DOHH2 (cell line): ENCODE results near the gene MCF2L.

ENCODE experiments used
- H3F3A ChIP-seq: fragments of 200-600 bp; sonication (generic), shearing (Covaris generic); 2 replicates; pipeline ENCODE4 v1.6.0; 2016; ENCODE audit warnings: antibody characterized with exemption, mild to moderate bottlenecking; ENCODE audit not compliant: control insufficient read depth, insufficient read depth
- H3K27ac ChIP-seq: fragments of 200-600 bp; sonication (generic); 2 replicates; pipeline ENCODE4 v1.5.1; 2014; ENCODE audit warnings: low read depth, mild to moderate bottlenecking, low read length, moderate library complexity
- H3K27me3 ChIP-seq: fragments of 200-600 bp; sonication (generic); 2 replicates; pipeline ENCODE4 v1.6.1; 2014; ENCODE audit warnings: mild to moderate bottlenecking, low read length, mixed read lengths; ENCODE audit not compliant: control insufficient read depth
- H3K36me3 ChIP-seq: fragments of 200-600 bp; sonication (generic); 2 replicates; pipeline ENCODE4 v1.6.1; 2014; ENCODE audit warnings: mild to moderate bottlenecking, low read length, moderate library complexity, mixed read lengths; ENCODE audit not compliant: control insufficient read depth
- H3K4me1 ChIP-seq: fragments of 200-600 bp; sonication (generic); 2 replicates; pipeline ENCODE4 v1.6.1; 2014; ENCODE audit warnings: mild to moderate bottlenecking, low read length, mixed read lengths; ENCODE audit not compliant: control insufficient read depth
- H3K4me2 ChIP-seq: fragments of 200-600 bp; sonication (generic); 2 replicates; pipeline ENCODE4 v1.6.0; 2014; ENCODE audit warnings: mild to moderate bottlenecking, low read length, moderate library complexity
- H3K4me3 ChIP-seq: fragments of 200-600 bp; sonication (generic); 2 replicates; pipeline ENCODE4 v1.5.1; 2014; ENCODE audit warnings: mild to moderate bottlenecking, low read length, mixed read lengths
- H3K79me2 ChIP-seq: fragments of 200-600 bp; sonication (generic); 2 replicates; pipeline ENCODE4 v1.6.1; 2014; ENCODE audit warnings: mild to moderate bottlenecking, low read length, mixed read lengths; ENCODE audit not compliant: control insufficient read depth
- H3K9me2 ChIP-seq: fragments of 200-600 bp; sonication (generic); replicated peaks from 2 replicates; pipeline ENCODE4 v1.6.1; 2014; ENCODE audit warnings: mild to moderate bottlenecking, low read length, mixed read lengths; ENCODE audit not compliant: control insufficient read depth
- H3K9me3 ChIP-seq: fragments of 200-600 bp; sonication (generic); 2 replicates; pipeline ENCODE4 v1.6.1; 2014; ENCODE audit warnings: antibody characterized with exemption, low read length, mixed read lengths; ENCODE audit not compliant: control insufficient read depth, insufficient read depth
- H4K20me1 ChIP-seq: fragments of 200-600 bp; sonication (generic); 2 replicates; pipeline ENCODE4 v1.6.0; 2014; ENCODE audit warnings: low read depth, mild to moderate bottlenecking, antibody characterized with exemption, low read length, moderate library complexity; ENCODE audit not compliant: control insufficient read depth, insufficient read depth
- EZH2phosphoT487 ChIP-seq: fragments of 200-600 bp; sonication (generic); IDR thresholded peaks from 2 replicates; pipeline ENCODE4 v1.6.1; 2017; ENCODE audit warnings: borderline replicate concordance, mild to moderate bottlenecking, antibody characterized with exemption, low read length, moderate library complexity, mixed read lengths
- TF ChIP-seq, protein P1 (sequence below): fragments of 200-600 bp; sonication (generic); IDR thresholded peaks from one replicate; pipeline ENCODE4 v1.5.1; 2014; ENCODE audit warnings: antibody characterized with exemption, mild to moderate bottlenecking, low read depth, low read length; ENCODE audit not compliant: poor library complexity, severe bottlenecking

MCF2L gene

DNA sequence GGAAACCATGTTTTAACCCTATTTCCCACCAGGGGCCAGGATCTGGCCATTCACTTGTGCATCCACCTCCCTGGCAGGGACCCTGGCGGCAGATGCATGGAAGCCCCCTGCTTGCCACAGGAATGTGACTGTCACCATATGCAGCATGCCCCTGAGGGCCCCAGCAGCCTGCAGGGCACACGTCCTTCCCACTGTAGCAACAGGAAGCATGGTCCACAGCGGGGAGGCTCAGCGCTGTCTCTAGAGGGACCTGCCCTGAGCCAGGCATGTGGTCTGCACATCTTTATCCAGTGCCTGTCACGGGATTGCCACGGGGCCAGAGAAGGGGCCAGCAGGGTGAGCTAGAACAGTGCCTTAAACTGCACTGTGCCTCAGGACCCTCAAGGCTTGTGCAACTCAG lies 34.9 kb upstream of the MCF2L start:
- no peak for TF ChIP-seq EZH2phosphoT487
- TF ChIP-seq, protein P1, sequence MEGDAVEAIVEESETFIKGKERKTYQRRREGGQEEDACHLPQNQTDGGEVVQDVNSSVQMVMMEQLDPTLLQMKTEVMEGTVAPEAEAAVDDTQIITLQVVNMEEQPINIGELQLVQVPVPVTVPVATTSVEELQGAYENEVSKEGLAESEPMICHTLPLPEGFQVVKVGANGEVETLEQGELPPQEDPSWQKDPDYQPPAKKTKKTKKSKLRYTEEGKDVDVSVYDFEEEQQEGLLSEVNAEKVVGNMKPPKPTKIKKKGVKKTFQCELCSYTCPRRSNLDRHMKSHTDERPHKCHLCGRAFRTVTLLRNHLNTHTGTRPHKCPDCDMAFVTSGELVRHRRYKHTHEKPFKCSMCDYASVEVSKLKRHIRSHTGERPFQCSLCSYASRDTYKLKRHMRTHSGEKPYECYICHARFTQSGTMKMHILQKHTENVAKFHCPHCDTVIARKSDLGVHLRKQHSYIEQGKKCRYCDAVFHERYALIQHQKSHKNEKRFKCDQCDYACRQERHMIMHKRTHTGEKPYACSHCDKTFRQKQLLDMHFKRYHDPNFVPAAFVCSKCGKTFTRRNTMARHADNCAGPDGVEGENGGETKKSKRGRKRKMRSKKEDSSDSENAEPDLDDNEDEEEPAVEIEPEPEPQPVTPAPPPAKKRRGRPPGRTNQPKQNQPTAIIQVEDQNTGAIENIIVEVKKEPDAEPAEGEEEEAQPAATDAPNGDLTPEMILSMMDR = no peak
- H3K9me3 ChIP-seq = no peaks in the 10 kb centered on the region
- H3K4me2 ChIP-seq = no peak overlapping the region
- H3K36me3 ChIP-seq = no peaks in the 10 kb centered on the region
- H3K79me2 ChIP-seq = no peaks in the 10 kb centered on the region
- H3K27ac ChIP-seq = no peak overlapping the region
- no peaks in the 10 kb centered on the region for H3K9me2 ChIP-seq
- H3K4me3 ChIP-seq = no peak overlapping the region
- H3F3A ChIP-seq = no peaks in the 10 kb centered on the region
- no peaks in the 10 kb centered on the region for H3K4me1 ChIP-seq
- H3K27me3 ChIP-seq = peaks cover 10% of the 10 kb centered on the region; the same call in 1 of the 2 replicates
- H4K20me1 ChIP-seq = no peaks in the 10 kb centered on the region

DNA sequence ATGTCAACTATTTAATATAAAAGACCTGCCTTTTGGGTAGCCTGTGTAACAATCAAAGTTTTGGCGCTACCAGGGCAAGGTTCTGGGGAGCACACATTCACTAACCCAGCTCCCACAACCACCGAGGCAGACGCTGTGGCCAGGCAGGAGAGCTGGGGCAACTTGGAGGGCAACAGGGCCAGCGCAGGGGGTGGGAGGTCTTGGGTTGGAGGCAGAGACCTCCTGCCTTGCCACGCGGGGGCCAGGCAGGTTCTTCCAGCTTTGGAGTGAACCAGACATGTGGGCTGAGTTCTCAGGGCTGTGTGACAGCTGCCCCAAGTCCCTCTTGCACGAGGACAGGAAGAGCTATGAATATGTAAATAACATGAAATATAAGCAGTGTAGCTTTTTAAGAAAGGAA lies 30.3 kb upstream of the MCF2L start:
- Histone ChIP-seq H3K4me2 (no peak overlapping the region), H3K9me3 (no peaks in the 10 kb centered on the region), H4K20me1 (no peaks in the 10 kb centered on the region), H3F3A (no peaks in the 10 kb centered on the region), H3K27ac (no peak overlapping the region), H3K36me3 (no peaks in the 10 kb centered on the region), H3K27me3 (peaks cover 11% of the 10 kb centered on the region), H3K4me1 (peaks cover 12% of the 10 kb centered on the region), H3K4me3 (no peak overlapping the region), H3K9me2 (no peaks in the 10 kb centered on the region), H3K79me2 (no peaks in the 10 kb centered on the region)
- TF ChIP-seq, protein P1 = no peak
- TF ChIP-seq EZH2phosphoT487 = no peak

DNA sequence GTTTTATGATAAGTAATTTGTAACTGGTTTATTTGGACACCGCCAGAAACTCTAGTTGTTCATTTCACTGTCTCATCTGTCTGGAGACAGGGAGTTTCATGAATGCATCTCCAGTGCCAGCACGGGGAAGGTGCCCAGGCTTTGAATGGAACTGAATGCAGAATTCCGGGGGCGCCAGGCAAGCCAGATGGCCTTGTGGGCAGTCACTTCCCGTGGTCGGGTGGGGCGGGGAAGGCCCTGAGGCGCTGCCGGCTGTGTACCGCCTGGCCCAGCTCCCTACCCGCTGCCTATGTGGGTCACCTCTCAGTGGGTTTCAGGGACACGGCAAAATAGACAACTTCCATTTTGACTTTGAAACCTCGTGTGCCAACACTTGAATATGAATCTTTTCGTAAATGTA lies 28.8 kb upstream of the MCF2L start:
- H3K4me3 ChIP-seq = no peak overlapping the region
- no peaks in the 10 kb centered on the region for H4K20me1 ChIP-seq
- H3F3A ChIP-seq = no peaks in the 10 kb centered on the region
- H3K27me3 ChIP-seq = peaks cover 16% of the 10 kb centered on the region
- H3K27ac ChIP-seq = no peak overlapping the region
- peaks cover 12% of the 10 kb centered on the region for H3K4me1 ChIP-seq
- H3K9me3 ChIP-seq = no peaks in the 10 kb centered on the region
- no peaks in the 10 kb centered on the region for H3K36me3 ChIP-seq
- TF ChIP-seq, protein P1 = no peak
- TF ChIP-seq EZH2phosphoT487 = no peak
- H3K4me2 ChIP-seq = no peak overlapping the region
- H3K9me2 ChIP-seq = no peaks in the 10 kb centered on the region
- H3K79me2 ChIP-seq = no peaks in the 10 kb centered on the region

DNA sequence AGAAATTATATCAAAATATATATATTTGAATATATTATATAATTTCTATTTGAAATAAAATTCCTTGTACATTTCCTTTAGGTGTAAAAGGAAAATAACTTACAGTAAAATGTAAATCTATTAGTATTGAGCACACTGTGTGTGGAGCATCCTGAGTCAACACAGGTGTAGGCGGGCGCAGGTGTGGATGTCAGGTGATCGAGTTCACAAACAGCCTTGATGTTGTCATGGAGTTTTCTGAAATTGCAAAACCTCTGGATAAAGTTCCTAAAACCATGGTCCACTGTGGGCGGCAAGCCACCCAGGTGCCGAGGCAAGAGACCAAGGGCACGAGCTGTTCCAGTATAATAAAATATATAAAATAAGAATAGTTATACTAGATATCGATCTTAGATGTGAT lies 27.7 kb upstream of the MCF2L start:
- Histone ChIP-seq H3K9me3 (no peaks in the 10 kb centered on the region), H3K79me2 (no peaks in the 10 kb centered on the region), H3K27ac (no peak overlapping the region), H3F3A (no peaks in the 10 kb centered on the region), H4K20me1 (no peaks in the 10 kb centered on the region), H3K27me3 (peaks cover 20% of the 10 kb centered on the region), H3K4me1 (peaks cover 12% of the 10 kb centered on the region), H3K9me2 (no peaks in the 10 kb centered on the region), H3K36me3 (no peaks in the 10 kb centered on the region), H3K4me3 (no peak overlapping the region), H3K4me2 (no peak overlapping the region)
- TF ChIP-seq EZH2phosphoT487 = no peak
- TF ChIP-seq, protein P1 = no peak
